ENCODE results near the gene DIP2C. TPM values are rescaled to one million over a fixed set of nuclear protein-coding genes. Genes with fewer than 3 reads are reported as not detected.
"Not testable (repeated sequence)": the region's sequence is repeated elsewhere in the genome, so short reads cannot be mapped to it uniquely, and the experiment has no call there.

Gene DIP2C
- total RNA-seq, 2 experiments from 2014 or later, result 1.6 to 1.7 TPM

GRCh38 chr10:378230-378929 is 311.1 kb downstream of the DIP2C start:
- peaks cover 10% of the 10 kb centered on the region for H3K36me3 Mint-ChIP-seq
- H3K4me3 Mint-ChIP-seq, result no peak overlapping the region
- no peak for DNase-seq
- H3K9me3 Mint-ChIP-seq, result peaks cover 6% of the 10 kb centered on the region
- H3K27ac Mint-ChIP-seq, result no peak overlapping the region
- peaks cover 3% of the 10 kb centered on the region for H3K27me3 Mint-ChIP-seq
- no peak for ATAC-seq (ENCODE audit: low read depth)
- POLR2A ChIA-PET, result no interaction called here
- peaks cover 25% of the 10 kb centered on the region for H3K4me1 Mint-ChIP-seq

- H3K36me3 Mint-ChIP-seq, result peaks cover 10% of the 10 kb centered on the region
- H3K27ac Mint-ChIP-seq, result no peak overlapping the region
- POLR2A ChIA-PET, result no interaction called here
- H3K9me3 Mint-ChIP-seq, result peaks cover 6% of the 10 kb centered on the region
- no peak for DNase-seq
- peaks cover 3% of the 10 kb centered on the region for H3K27me3 Mint-ChIP-seq
- H3K4me3 Mint-ChIP-seq, result no peak overlapping the region
- no peak for ATAC-seq (ENCODE audit: low read depth)
- H3K4me1 Mint-ChIP-seq, result peaks cover 17% of the 10 kb centered on the region
Observed at GRCh38 chr10:377228-377627, 312.2 kb downstream of the DIP2C start.

- Mint-ChIP-seq H3K36me3 (peaks cover 4% of the 10 kb centered on the region), H3K27ac (no peak overlapping the region), H3K4me1 (peaks cover 10% of the 10 kb centered on the region), H3K27me3 (peaks cover 3% of the 10 kb centered on the region), H3K9me3 (peaks cover 6% of the 10 kb centered on the region), H3K4me3 (no peak overlapping the region)
- ATAC-seq (ENCODE audit: low read depth), result no peak
- POLR2A ChIA-PET, result no interaction called here
- DNase-seq, result no peak
Observed at GRCh38 chr10:375815-376505, 313.5 kb downstream of the DIP2C start.

GRCh38 chr10:374354-374753 is 315.1 kb downstream of the DIP2C start:
- H3K4me1 Mint-ChIP-seq, result peaks cover 10% of the 10 kb centered on the region
- H3K27me3 Mint-ChIP-seq, result no peaks in the 10 kb centered on the region
- ATAC-seq (ENCODE audit: low read depth) (no peak), DNase-seq (no peak)
- H3K27ac Mint-ChIP-seq, result no peak overlapping the region
- no peak overlapping the region for H3K4me3 Mint-ChIP-seq
- peaks cover 4% of the 10 kb centered on the region for H3K36me3 Mint-ChIP-seq
- POLR2A ChIA-PET, result no interaction called here
- H3K9me3 Mint-ChIP-seq, result peaks cover 6% of the 10 kb centered on the region

GRCh38 chr10:373526-374309 is 315.8 kb downstream of the DIP2C start:
- Mint-ChIP-seq H3K4me3 (no peak overlapping the region), H3K4me1 (peaks cover 10% of the 10 kb centered on the region), H3K9me3 (peaks cover 6% of the 10 kb centered on the region), H3K27ac (no peak overlapping the region), H3K27me3 (no peaks in the 10 kb centered on the region), H3K36me3 (peaks cover 4% of the 10 kb centered on the region)
- DNase-seq (no peak), ATAC-seq (ENCODE audit: low read depth) (no peak)
- POLR2A ChIA-PET, result no interaction called here

GRCh38 chr10:373015-373414 is 316.5 kb downstream of the DIP2C start:
- no peak for ATAC-seq (ENCODE audit: low read depth)
- H3K4me1 Mint-ChIP-seq, result peaks cover 9% of the 10 kb centered on the region

GRCh38 chr10:372566-372965 is 316.9 kb downstream of the DIP2C start:
- peaks cover 4% of the 10 kb centered on the region for H3K36me3 Mint-ChIP-seq
- no peak overlapping the region for H3K27ac Mint-ChIP-seq
- no peaks in the 10 kb centered on the region for H3K9me3 Mint-ChIP-seq
- DNase-seq (no peak), ATAC-seq (ENCODE audit: low read depth) (no peak)
- peaks cover 9% of the 10 kb centered on the region for H3K4me1 Mint-ChIP-seq
- POLR2A ChIA-PET, result no interaction called here
- H3K4me3 Mint-ChIP-seq, result no peak overlapping the region
- no peaks in the 10 kb centered on the region for H3K27me3 Mint-ChIP-seq

More at GRCh38 chr10:373015-373414, 316.5 kb downstream of the DIP2C start:
- DNase-seq, result no peak
- no peak overlapping the region for H3K27ac Mint-ChIP-seq
- H3K4me3 Mint-ChIP-seq, result no peak overlapping the region
- H3K27me3 Mint-ChIP-seq, result no peaks in the 10 kb centered on the region
- POLR2A ChIA-PET, result no interaction called here
- peaks cover 1% of the 10 kb centered on the region for H3K9me3 Mint-ChIP-seq
- peaks cover 4% of the 10 kb centered on the region for H3K36me3 Mint-ChIP-seq

GRCh38 chr10:371515-371914 is 318.0 kb downstream of the DIP2C start:
- no peaks in the 10 kb centered on the region for H3K9me3 Mint-ChIP-seq
- DNase-seq (no peak), ATAC-seq (ENCODE audit: low read depth) (no peak)
- H3K27me3 Mint-ChIP-seq, result no peaks in the 10 kb centered on the region
- H3K4me3 Mint-ChIP-seq, result no peak overlapping the region
- no peaks in the 10 kb centered on the region for H3K4me1 Mint-ChIP-seq
- peaks cover 4% of the 10 kb centered on the region for H3K36me3 Mint-ChIP-seq
- H3K27ac Mint-ChIP-seq, result no peak overlapping the region
- POLR2A ChIA-PET, result no interaction called here

- Mint-ChIP-seq H3K27ac (no peak overlapping the region), H3K4me3 (no peak overlapping the region), H3K4me1 (no peaks in the 10 kb centered on the region), H3K9me3 (no peaks in the 10 kb centered on the region), H3K36me3 (peaks cover 4% of the 10 kb centered on the region), H3K27me3 (no peaks in the 10 kb centered on the region)
- ATAC-seq (ENCODE audit: low read depth) (no peak), DNase-seq (no peak)
- POLR2A ChIA-PET, result no interaction called here
Observed at GRCh38 chr10:370449-370825, 319.0 kb downstream of the DIP2C start.

- Mint-ChIP-seq H3K27ac (no peak overlapping the region), H3K9me3 (no peaks in the 10 kb centered on the region)
Observed at GRCh38 chr10:369684-370448, 319.6 kb downstream of the DIP2C start.

GRCh38 chr10:369221-369683 is 320.2 kb downstream of the DIP2C start:
- Mint-ChIP-seq H3K27ac (no peak overlapping the region), H3K36me3 (no peaks in the 10 kb centered on the region), H3K9me3 (no peaks in the 10 kb centered on the region), H3K4me3 (no peak overlapping the region), H3K27me3 (no peaks in the 10 kb centered on the region), H3K4me1 (no peaks in the 10 kb centered on the region)
- ATAC-seq (ENCODE audit: low read depth) (no peak), DNase-seq (no peak)
- POLR2A ChIA-PET, result no interaction called here

More at GRCh38 chr10:369684-370448, 319.6 kb downstream of the DIP2C start:
- Mint-ChIP-seq H3K4me1 (no peaks in the 10 kb centered on the region), H3K4me3 (no peak overlapping the region), H3K27me3 (no peaks in the 10 kb centered on the region), H3K36me3 (peaks cover 1% of the 10 kb centered on the region)
- POLR2A ChIA-PET, result no interaction called here
- ATAC-seq (ENCODE audit: low read depth) (no peak), DNase-seq (no peak)

GRCh38 chr10:368579-369220 is 320.8 kb downstream of the DIP2C start:
- POLR2A ChIA-PET, result no interaction called here
- Mint-ChIP-seq H3K36me3 (no peaks in the 10 kb centered on the region), H3K4me1 (no peaks in the 10 kb centered on the region), H3K27ac (no peak overlapping the region), H3K9me3 (no peaks in the 10 kb centered on the region), H3K4me3 (no peak overlapping the region), H3K27me3 (no peaks in the 10 kb centered on the region)
- ATAC-seq (ENCODE audit: low read depth) (no peak), DNase-seq (no peak)

- H3K36me3 Mint-ChIP-seq; H3K27me3 Mint-ChIP-seq; POLR2A ChIA-PET; H3K9me3 Mint-ChIP-seq; DNase-seq; H3K27ac Mint-ChIP-seq; H3K4me1 Mint-ChIP-seq; ATAC-seq (ENCODE audit: low read depth); H3K4me3 Mint-ChIP-seq: not testable (repeated sequence)
Observed at GRCh38 chr10:368107-368506, 321.4 kb downstream of the DIP2C start.

All from activated naive CD8-positive, alpha-beta T cell treated with anti-CD3 and anti-CD28 coated beads, Interleukin-2, amount 10 ng/mL, durations not matched to agents 7 days and 5 days (primary cell).